Measurements from ENCODE around the gene ABHD16A.

GRCh38 chr6:31697555-31697954 lies 5.6 kb downstream of the ABHD16A start:
- TF ChIP-seq POLR2A (IDR thresholded peaks at IDR 0.05; ENCODE audit: extremely low read depth, insufficient read length) (no peak), MYC (IDR thresholded peaks at IDR 0.05; ENCODE audit: low read depth, low read length) (no peak)
- TF ChIP-seq, protein P1, sequence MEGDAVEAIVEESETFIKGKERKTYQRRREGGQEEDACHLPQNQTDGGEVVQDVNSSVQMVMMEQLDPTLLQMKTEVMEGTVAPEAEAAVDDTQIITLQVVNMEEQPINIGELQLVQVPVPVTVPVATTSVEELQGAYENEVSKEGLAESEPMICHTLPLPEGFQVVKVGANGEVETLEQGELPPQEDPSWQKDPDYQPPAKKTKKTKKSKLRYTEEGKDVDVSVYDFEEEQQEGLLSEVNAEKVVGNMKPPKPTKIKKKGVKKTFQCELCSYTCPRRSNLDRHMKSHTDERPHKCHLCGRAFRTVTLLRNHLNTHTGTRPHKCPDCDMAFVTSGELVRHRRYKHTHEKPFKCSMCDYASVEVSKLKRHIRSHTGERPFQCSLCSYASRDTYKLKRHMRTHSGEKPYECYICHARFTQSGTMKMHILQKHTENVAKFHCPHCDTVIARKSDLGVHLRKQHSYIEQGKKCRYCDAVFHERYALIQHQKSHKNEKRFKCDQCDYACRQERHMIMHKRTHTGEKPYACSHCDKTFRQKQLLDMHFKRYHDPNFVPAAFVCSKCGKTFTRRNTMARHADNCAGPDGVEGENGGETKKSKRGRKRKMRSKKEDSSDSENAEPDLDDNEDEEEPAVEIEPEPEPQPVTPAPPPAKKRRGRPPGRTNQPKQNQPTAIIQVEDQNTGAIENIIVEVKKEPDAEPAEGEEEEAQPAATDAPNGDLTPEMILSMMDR (IDR thresholded peaks at IDR 0.05; ENCODE audit: low read depth, low read length) = no peak
